Measurements from ENCODE around the gene SUFU. TPM values are rescaled to one million over a fixed set of nuclear protein-coding genes. Genes with fewer than 3 reads are reported as not detected.

Gene SUFU
- total and polyA plus RNA-seq, 2 of the 13 experiments (the other 11 are each of a cell fraction or from before 2014, with no cell fraction given), result 2.9 to 5.5 TPM

- TF ChIP-seq ZNF276 (CRISPR knock-in tag; IDR thresholded peaks at IDR 0.05; ENCODE audit: low read depth), result no peak
- no peak for TF ChIP-seq ZNF577 (CRISPR knock-in tag; IDR thresholded peaks at IDR 0.05; ENCODE audit: borderline replicate concordance, low read depth)
- TF ChIP-seq, protein P1, sequence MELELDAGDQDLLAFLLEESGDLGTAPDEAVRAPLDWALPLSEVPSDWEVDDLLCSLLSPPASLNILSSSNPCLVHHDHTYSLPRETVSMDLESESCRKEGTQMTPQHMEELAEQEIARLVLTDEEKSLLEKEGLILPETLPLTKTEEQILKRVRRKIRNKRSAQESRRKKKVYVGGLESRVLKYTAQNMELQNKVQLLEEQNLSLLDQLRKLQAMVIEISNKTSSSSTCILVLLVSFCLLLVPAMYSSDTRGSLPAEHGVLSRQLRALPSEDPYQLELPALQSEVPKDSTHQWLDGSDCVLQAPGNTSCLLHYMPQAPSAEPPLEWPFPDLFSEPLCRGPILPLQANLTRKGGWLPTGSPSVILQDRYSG (CRISPR knock-in tag; IDR thresholded peaks at IDR 0.05), result no peak
- no peak for TF ChIP-seq PLSCR1 (CRISPR knock-in tag; IDR thresholded peaks at IDR 0.05; ENCODE audit: borderline replicate concordance)
- peak; percentile 44; the same call in 1 of the 2 replicates for TF ChIP-seq ZNF619 (CRISPR knock-in tag; IDR thresholded peaks at IDR 0.05)
- TF ChIP-seq SKI (IDR thresholded peaks at IDR 0.05; ENCODE audit: partially characterized antibody), result no peak
- TF ChIP-seq, protein P2, sequence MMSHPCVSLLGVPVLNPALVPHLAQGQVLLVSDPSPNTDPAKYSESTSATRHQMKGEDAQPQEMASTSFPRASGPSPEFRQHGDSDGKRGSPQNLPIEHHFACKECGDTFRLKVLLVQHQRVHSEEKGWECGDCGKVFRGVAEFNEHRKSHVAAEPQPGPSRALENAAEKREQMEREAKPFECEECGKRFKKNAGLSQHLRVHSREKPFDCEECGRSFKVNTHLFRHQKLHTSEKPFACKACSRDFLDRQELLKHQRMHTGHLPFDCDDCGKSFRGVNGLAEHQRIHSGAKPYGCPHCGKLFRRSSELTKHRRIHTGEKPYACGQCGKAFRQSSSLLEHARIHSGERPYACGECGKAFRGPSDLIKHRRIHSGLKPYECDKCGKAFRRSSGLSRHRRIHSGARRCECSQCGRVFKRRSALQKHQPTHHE (CRISPR knock-in tag; IDR thresholded peaks at IDR 0.05; ENCODE audit: borderline replicate concordance), result 0 out of 2 replicates have a peak, but pooled peaks have one; percentile 20
- no peak for TF ChIP-seq FOXJ3 (CRISPR knock-in tag; IDR thresholded peaks at IDR 0.05; ENCODE audit: borderline replicate concordance)
- TF ChIP-seq ZNF383 (CRISPR knock-in tag; IDR thresholded peaks at IDR 0.05; ENCODE audit: borderline replicate concordance), result no peak
- TF ChIP-seq HNRNPUL1 (IDR thresholded peaks at IDR 0.05; ENCODE audit: low read depth, low read length), result no peak
- TF ChIP-seq ZKSCAN1 (IDR thresholded peaks at IDR 0.05; ENCODE audit: low read length), result no peak
- TF ChIP-seq PITX1 (CRISPR knock-in tag; IDR thresholded peaks at IDR 0.05), result peak; percentile 65
- 0 out of 2 replicates have a peak, but pooled peaks have one; percentile 6 for TF ChIP-seq DR1 (CRISPR knock-in tag; IDR thresholded peaks at IDR 0.05)
- no peak for TF ChIP-seq ATF4 (CRISPR knock-in tag; IDR thresholded peaks at IDR 0.05)
- TF ChIP-seq, protein P3, sequence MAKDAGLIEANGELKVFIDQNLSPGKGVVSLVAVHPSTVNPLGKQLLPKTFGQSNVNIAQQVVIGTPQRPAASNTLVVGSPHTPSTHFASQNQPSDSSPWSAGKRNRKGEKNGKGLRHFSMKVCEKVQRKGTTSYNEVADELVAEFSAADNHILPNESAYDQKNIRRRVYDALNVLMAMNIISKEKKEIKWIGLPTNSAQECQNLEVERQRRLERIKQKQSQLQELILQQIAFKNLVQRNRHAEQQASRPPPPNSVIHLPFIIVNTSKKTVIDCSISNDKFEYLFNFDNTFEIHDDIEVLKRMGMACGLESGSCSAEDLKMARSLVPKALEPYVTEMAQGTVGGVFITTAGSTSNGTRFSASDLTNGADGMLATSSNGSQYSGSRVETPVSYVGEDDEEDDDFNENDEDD (CRISPR knock-in tag; IDR thresholded peaks at IDR 0.05; ENCODE audit: borderline replicate concordance), result no peak
- no peak for TF ChIP-seq ZNF580 (CRISPR knock-in tag; IDR thresholded peaks at IDR 0.05; ENCODE audit: borderline replicate concordance, low read depth)
- TF ChIP-seq ZMYM3 (CRISPR knock-in tag; IDR thresholded peaks at IDR 0.05), result no peak
- TF ChIP-seq HDAC1 (CRISPR knock-in tag; IDR thresholded peaks at IDR 0.05), result no peak
- no peak for TF ChIP-seq SAP130 (CRISPR knock-in tag; IDR thresholded peaks at IDR 0.05; ENCODE audit: low read depth)
- no peak for TF ChIP-seq SMAD9 (CRISPR knock-in tag; IDR thresholded peaks at IDR 0.05)
- TF ChIP-seq KLF13 (CRISPR knock-in tag; IDR thresholded peaks at IDR 0.05), result no peak
- no peak for TF ChIP-seq MED1 (CRISPR knock-in tag; IDR thresholded peaks at IDR 0.05)
Observed at GRCh38 chr10:102504179-102504975, 605 bp downstream of the SUFU start (continued).

All from HepG2 (cell line).